ENCODE data around the gene TOLLIP.

The TOLLIP gene

DNA sequence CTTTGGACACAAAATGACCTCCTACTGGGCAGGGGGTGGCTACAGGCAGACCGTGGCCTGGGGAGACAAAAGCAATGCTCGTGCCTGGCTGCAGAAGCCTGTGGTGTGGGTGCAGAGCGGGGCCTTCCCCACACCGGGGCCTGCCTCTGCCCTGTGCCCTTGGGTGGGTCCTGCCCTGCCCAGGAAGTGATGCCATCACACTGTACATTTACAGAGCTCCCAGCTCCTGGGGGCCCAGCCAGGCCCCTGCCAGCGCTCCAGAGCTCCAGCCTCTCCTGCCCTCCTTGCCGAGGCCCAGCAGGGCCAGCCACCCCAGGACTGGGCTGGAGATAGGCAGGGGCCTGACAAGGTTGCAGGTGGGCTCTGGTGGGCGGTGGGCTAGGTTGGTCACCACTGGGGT, 46.4 kb downstream of the TOLLIP start:
- Histone ChIP-seq H3K36me3 (replicated peaks) (no peaks in the 10 kb centered on the region), H3K4me3 (ENCODE audit: low read depth, low read length) (peak overlapping the region; percentile 37), H3K27ac (no peak overlapping the region), H3K27me3 (replicated peaks) (no peaks in the 10 kb centered on the region)
- in situ Hi-C loops (cut with HindIII; ENCODE audit: low pct_ligation_motif_present, low sequenced_read_pairs), result no loop called here
- TF ChIP-seq, protein P1, sequence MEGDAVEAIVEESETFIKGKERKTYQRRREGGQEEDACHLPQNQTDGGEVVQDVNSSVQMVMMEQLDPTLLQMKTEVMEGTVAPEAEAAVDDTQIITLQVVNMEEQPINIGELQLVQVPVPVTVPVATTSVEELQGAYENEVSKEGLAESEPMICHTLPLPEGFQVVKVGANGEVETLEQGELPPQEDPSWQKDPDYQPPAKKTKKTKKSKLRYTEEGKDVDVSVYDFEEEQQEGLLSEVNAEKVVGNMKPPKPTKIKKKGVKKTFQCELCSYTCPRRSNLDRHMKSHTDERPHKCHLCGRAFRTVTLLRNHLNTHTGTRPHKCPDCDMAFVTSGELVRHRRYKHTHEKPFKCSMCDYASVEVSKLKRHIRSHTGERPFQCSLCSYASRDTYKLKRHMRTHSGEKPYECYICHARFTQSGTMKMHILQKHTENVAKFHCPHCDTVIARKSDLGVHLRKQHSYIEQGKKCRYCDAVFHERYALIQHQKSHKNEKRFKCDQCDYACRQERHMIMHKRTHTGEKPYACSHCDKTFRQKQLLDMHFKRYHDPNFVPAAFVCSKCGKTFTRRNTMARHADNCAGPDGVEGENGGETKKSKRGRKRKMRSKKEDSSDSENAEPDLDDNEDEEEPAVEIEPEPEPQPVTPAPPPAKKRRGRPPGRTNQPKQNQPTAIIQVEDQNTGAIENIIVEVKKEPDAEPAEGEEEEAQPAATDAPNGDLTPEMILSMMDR (IDR thresholded peaks at IDR 0.05; ENCODE audit: low read depth, low read length, missing control alignments), result no peak
- DNase-seq, result no peak

DNA sequence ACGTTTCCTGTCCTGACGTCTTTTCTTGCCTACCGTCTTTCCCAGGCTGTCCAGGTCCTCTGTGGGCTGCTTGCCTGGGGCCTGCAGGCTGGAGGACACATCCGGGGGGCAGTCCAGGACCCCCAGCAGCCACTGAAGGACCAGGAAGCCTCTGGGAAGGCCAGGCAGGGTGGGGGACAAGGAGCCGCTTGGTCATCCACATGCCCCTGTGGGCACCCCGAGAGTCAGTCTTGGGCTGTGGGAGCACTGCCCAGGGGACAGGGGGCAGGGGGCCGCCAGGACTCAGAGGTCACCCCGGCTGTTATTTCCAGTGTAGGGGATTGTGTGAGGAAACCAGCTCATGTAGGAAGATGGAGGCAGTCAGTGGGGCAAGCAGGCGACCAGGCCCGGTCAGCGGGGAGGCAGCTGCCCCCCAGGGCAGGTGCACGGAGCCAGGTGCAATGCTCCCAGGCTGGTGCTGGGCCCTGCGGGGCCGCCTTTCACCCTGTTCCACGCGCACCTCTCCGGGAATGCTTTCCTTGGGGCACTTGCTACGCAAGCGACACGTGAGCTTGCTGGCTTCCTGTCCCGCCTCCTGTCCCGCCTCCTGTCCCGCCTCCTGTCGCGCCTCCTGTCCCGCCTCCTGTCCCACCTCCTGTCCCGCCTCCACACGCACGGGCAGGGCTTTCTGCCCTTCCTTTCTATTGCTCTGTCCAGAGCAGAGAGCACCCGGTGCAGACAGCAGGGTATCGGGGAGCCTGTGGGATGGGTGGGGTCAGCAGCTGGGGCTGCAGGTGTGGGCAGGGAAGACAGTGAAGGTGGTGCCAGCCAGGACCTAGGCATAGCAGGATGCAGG, 47.0 kb downstream of the TOLLIP start:
- H3K27me3 ChIP-seq (replicated peaks), result no peaks in the 10 kb centered on the region
- no peak overlapping the region for H3K27ac ChIP-seq
- in situ Hi-C loops (cut with HindIII; ENCODE audit: low pct_ligation_motif_present, low sequenced_read_pairs), result no loop called here
- H3K36me3 ChIP-seq (replicated peaks), result no peaks in the 10 kb centered on the region
- peak overlapping the region; percentile 53 for H3K4me3 ChIP-seq (ENCODE audit: low read depth, low read length)
- TF ChIP-seq, protein P1 (IDR thresholded peaks at IDR 0.05; ENCODE audit: low read depth, low read length, missing control alignments), result no peak
- DNase-seq, result peak; percentile 84

DNA sequence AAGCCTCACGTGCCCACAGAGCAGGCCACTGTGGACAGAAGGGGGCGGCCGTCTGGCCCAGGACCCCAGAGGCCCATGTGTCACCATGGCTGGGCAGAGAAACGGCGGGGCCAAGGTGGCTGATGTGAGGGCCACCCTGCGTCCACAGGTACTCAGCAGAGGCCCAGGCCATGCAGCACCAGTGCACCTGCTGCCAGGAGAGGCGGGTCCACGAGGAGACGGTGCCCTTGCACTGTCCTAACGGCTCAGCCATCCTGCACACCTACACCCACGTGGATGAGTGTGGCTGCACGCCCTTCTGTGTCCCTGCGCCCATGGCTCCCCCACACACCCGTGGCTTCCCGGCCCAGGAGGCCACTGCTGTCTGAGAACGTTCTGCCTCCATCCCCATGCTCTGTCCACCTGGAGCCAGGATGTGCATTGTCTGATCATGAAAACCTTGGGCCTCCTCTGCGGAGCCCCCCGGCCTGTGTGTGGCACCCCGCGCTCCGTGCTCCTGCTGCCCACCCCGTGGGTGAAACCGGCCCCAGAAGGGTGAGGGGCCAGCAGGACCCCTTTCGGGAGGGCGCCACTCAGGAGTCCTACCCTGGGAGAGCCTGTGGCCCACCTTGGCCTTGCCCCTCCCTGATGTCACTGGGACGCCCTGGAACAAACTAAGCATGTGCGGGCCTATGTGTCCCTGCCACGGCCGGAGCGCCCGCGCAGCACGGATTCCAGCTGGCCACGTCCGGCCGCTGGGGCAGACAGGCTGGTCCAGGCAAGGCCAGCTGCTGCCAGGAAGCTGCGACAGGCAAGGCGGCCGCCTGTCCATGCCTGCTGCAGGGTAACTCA, 48.0 kb downstream of the TOLLIP start:
- no peaks in the 10 kb centered on the region for H3K36me3 ChIP-seq (replicated peaks)
- H3K27ac ChIP-seq, result no peak overlapping the region
- DNase-seq, result no peak
- TF ChIP-seq, protein P1 (IDR thresholded peaks at IDR 0.05; ENCODE audit: low read depth, low read length, missing control alignments), result no peak
- no peaks in the 10 kb centered on the region for H3K27me3 ChIP-seq (replicated peaks)
- in situ Hi-C loops (cut with HindIII; ENCODE audit: low pct_ligation_motif_present, low sequenced_read_pairs), result no loop called here
- no peak overlapping the region for H3K4me3 ChIP-seq (ENCODE audit: low read depth, low read length)

DNA sequence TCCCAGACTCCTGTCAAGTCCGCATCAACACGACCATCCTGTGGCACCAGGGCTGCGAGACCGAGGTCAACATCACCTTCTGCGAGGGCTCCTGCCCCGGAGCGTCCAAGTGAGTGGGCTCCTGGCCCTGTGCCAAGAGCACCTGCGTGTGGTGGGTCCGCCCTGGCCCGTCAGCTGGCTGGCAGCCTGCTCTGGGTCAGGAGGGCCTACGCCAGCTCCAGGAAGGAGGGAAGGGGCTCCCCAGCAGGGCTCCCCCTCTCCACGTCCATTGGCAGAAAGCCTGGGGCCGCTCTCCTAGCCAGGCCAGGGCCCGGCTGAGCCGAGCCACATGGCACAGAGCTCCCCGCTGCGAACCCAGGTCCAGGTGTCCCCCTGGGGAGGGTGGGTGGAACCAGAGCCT, 48.8 kb downstream of the TOLLIP start:
- TF ChIP-seq, protein P1 (IDR thresholded peaks at IDR 0.05; ENCODE audit: low read depth, low read length, missing control alignments), result no peak
- H3K27me3 ChIP-seq (replicated peaks), result no peaks in the 10 kb centered on the region
- no peaks in the 10 kb centered on the region for H3K36me3 ChIP-seq (replicated peaks)
- DNase-seq, result no peak
- no peak overlapping the region for H3K27ac ChIP-seq
- H3K4me3 ChIP-seq (ENCODE audit: low read depth, low read length), result no peak overlapping the region
- in situ Hi-C loops (cut with HindIII; ENCODE audit: low pct_ligation_motif_present, low sequenced_read_pairs), result no loop called here

DNA sequence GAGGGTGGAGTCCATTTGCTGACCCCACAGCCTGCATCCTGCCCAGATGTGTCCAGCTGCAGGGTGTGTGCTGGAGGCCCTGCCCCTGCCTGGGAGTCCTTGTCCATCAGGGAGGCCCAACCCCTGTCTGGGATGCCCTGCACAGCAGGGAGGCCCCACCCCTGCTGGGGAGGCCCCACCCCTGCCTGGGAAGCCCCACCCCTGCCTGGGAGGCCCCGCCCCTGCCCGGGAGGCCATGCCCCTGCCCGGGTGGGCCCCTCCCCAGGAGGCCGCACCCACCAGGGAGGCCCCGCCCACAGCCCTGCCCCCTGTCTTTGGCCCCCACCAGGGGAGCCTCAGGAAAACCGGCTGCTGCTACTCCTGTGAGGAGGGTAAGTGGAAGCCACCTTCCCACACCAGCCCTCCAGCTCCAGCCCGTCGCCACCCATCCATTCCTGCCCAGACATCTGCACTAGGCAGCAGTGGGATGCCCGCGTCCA, 49.4 kb downstream of the TOLLIP start:
- no peak for DNase-seq
- TF ChIP-seq, protein P1 (IDR thresholded peaks at IDR 0.05; ENCODE audit: low read depth, low read length, missing control alignments), result no peak
- Histone ChIP-seq H3K36me3 (replicated peaks) (no peaks in the 10 kb centered on the region), H3K4me3 (ENCODE audit: low read depth, low read length) (no peak overlapping the region), H3K27me3 (replicated peaks) (no peaks in the 10 kb centered on the region), H3K27ac (no peak overlapping the region)
- in situ Hi-C loops (cut with HindIII; ENCODE audit: low pct_ligation_motif_present, low sequenced_read_pairs), result no loop called here

Data from brain microvascular endothelial cell (primary cell).